ENCODE measurements around the gene DIAPH1. TPM values are rescaled to one million over a fixed set of nuclear protein-coding genes. Genes with fewer than 3 reads are reported as not detected.

The DIAPH1 gene
- total RNA-seq, 4 donors from 2014 or later = 98.2 to 115 (median 102) TPM

DNA sequence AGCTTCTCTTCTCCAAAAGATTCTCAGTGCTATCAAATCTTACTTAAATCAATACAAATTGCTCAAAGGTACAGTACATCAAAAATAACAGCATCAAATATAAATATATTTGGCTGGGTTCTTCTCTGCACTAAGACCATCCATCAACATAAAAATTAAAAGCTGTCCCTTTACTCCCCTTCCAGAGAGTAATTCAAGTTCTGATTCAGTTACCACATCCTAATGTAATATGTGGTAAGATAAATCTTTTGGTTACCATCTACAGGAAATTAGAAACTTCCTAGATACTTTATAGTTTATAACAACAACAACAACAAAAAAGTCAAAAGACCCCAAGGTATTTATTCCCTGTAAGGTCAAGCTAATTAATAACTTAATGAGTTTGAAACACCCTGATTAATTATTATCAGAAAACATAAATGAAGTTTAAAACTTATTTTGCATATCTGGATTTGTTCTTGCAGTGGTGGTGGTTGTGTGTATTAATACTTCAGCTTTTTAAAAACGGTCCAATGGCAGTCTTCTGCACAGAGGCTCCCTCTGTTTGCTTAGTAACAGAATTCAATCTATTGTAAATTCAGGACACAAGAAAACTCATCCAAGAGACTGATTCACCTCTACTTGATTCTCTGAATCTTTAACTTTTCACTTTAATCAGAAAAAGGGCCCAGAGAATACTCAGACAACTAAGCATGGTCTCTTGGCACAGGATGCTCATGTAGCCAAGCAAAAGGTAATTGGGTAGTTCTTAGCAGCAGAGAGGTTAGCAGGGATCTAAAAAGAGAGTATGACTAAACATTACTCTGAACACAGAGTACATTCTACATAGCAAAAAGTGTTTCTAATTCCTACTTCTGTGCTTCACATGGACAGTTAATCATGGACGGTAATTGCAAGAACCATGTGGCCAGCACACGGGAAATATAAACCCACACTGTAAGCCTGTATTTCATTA is 20.1 kb downstream of the DIAPH1 start:
- Histone ChIP-seq H3K4me1 (peaks cover 0 to 4% (median 3%) of the 10 kb centered on the region in 4 donors), H3K27ac (peak overlapping the region in 2 of 4 donors; percentile 7 to 25)
- no peak for TF ChIP-seq POLR2A (IDR thresholded peaks at IDR 0.05)
- no peak for TF ChIP-seq CTCF (IDR thresholded peaks at IDR 0.05)

DNA sequence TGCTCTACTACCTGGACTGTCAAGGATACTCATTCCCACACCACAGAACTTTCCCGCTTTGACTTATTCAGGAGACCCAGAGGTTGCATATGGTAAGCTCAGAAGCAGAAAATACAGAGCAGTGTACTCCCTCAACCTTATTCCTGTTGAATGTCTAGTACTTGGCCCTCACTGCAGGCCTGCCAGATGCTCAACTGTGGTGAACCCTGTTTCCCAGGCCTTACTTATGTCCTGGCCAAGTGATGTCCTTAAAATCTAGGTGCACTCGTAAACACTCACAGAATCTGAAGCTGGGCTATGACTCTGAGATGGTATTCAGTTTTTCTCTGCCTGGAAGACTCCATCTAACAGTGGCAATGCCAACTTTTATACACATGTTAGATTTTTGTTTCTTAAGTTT is 21.0 kb downstream of the DIAPH1 start:
- no peak overlapping the region for H3K27ac ChIP-seq
- no peaks in the 10 kb centered on the region for H3K27me3 ChIP-seq
- TF ChIP-seq POLR2A (IDR thresholded peaks at IDR 0.05) (no peak), CTCF (IDR thresholded peaks at IDR 0.05) (no peak)
- DNase-seq = no peak
- peaks cover 0 to 3% (median under 1%) of the 10 kb centered on the region in 4 donors for H3K4me1 ChIP-seq
- H3K4me3 ChIP-seq = no peak overlapping the region
- H3K36me3 ChIP-seq = no peaks in the 10 kb centered on the region
- no peaks in the 10 kb centered on the region for H3K9me3 ChIP-seq

More for the DNA sequence above, 20.1 kb downstream of the DIAPH1 start:
- no peak for DNase-seq
- Histone ChIP-seq H3K9me3 (no peaks in the 10 kb centered on the region), H3K27me3 (no peaks in the 10 kb centered on the region), H3K36me3 (no peaks in the 10 kb centered on the region), H3K4me3 (no peak overlapping the region)

DNA sequence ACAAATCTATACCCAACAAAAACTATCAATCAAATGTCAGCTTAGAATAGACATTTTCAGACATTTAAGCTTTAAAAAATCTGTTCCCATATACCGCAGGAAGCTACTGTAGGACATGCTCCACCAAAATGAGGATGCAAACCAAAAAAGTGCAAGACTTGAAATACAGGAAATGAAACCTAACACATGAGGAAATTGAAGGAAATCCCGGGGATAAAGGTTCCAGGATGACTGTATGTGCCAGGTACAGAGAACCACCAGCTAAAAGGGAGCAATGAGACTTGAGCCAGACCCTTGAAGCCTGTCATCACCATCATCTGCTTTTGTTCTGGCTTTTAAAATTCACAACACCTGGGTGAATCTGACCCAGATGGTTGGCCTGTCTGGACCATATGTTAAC is 21.4 kb downstream of the DIAPH1 start:
- Histone ChIP-seq H3K9me3 (no peaks in the 10 kb centered on the region), H3K4me1 (peaks cover 0 to 3% (median 0%) of the 10 kb centered on the region in 4 donors), H3K36me3 (no peaks in the 10 kb centered on the region), H3K27ac (no peak overlapping the region), H3K27me3 (no peaks in the 10 kb centered on the region), H3K4me3 (no peak overlapping the region)
- no peak for DNase-seq
- no peak for TF ChIP-seq POLR2A (IDR thresholded peaks at IDR 0.05)
- no peak for TF ChIP-seq CTCF (IDR thresholded peaks at IDR 0.05)

GRCh38 chr5:141596867-141597266 is 21.9 kb downstream of the DIAPH1 start:
- no peak for DNase-seq
- no peak overlapping the region for H3K27ac ChIP-seq

GRCh38 chr5:141590127-141590526 is 28.7 kb downstream of the DIAPH1 start:
- H3K4me1 ChIP-seq = no peaks in the 10 kb centered on the region
- H3K27me3 ChIP-seq = no peaks in the 10 kb centered on the region
- no peak overlapping the region for H3K4me3 ChIP-seq
- TF ChIP-seq CTCF (IDR thresholded peaks at IDR 0.05) (no peak), POLR2A (IDR thresholded peaks at IDR 0.05) (no peak)
- H3K36me3 ChIP-seq = peaks cover 0 to 19% (median 0%) of the 10 kb centered on the region in 3 donors
- no peak overlapping the region for H3K27ac ChIP-seq
- H3K9me3 ChIP-seq = no peaks in the 10 kb centered on the region
- no peak for DNase-seq

More at GRCh38 chr5:141596867-141597266, 21.9 kb downstream of the DIAPH1 start:
- H3K4me1 ChIP-seq = peaks cover 0 to 3% (median 0%) of the 10 kb centered on the region in 4 donors
- no peak overlapping the region for H3K4me3 ChIP-seq
- no peaks in the 10 kb centered on the region for H3K36me3 ChIP-seq
- H3K9me3 ChIP-seq = no peaks in the 10 kb centered on the region
- TF ChIP-seq POLR2A (IDR thresholded peaks at IDR 0.05) (no peak), CTCF (IDR thresholded peaks at IDR 0.05) (no peak)
- H3K27me3 ChIP-seq = no peaks in the 10 kb centered on the region

Measured in Peyer's patch (tissue), 4 donors.